SH-SY5Y (cell line): ENCODE results near the gene SYNE2.

Source experiments
- GATA2 ChIP-seq: IDR thresholded peaks from 2 replicates; pipeline ENCODE4 v1.6.1; 2011; ENCODE audit warnings: mild to moderate bottlenecking, low read depth, low read length
- GATA3 ChIP-seq: IDR thresholded peaks from 2 replicates; pipeline ENCODE4 v1.6.1; 2011; ENCODE audit warnings: low read depth, mild to moderate bottlenecking, low read length, moderate library complexity

- TF ChIP-seq GATA2 (no peak), GATA3 (no peak)
Observed at GRCh38 chr14:64200170-64200569, 347.4 kb downstream of the SYNE2 start.
